Caco-2 (cell line): ENCODE results near the gene ZMYM4. TPM values are rescaled to one million over a fixed set of nuclear protein-coding genes. Genes with fewer than 3 reads are reported as not detected.

ENCODE experiments used
- BruUV-seq: library from RNA; stranded (reverse); fragments of 400-500 nt; replicated peaks from 2 replicates; lab custom pipeline; 2021; lab: Mats Ljungman, UMichigan
- CTCF ChIA-PET: fragments of 300-600 bp; sonication (Branson Sonifier 250); formaldehyde crosslinking; loops from one replicate; lab custom pipeline; 2022; ENCODE audit warnings: antibody characterized with exemption; lab: Charles Lee
- POLR2A ChIA-PET: fragments of 300-600 bp; sonication (Branson Sonifier 250); formaldehyde crosslinking; loops from one replicate; lab custom pipeline; 2022; ENCODE audit warnings: antibody characterized with exemption; lab: Charles Lee
- DNase-seq, 2 experiments: peaks; one replicate each; pipeline versions ENCODE4 v3.0.0 to v3.0.0-alpha.2; 2020 to 2022
- H3K27me3 ChIP-seq: replicated peaks from 2 replicates; pipeline ENCODE4 v1.6.0; 2011; ENCODE audit warnings: low read length; ENCODE audit not compliant: control insufficient read depth, insufficient read depth
- H3K36me3 ChIP-seq: 2 replicates; pipeline ENCODE4 v1.5.1; 2011; ENCODE audit warnings: low read length; ENCODE audit not compliant: control insufficient read depth, insufficient read depth
- H3K4me1 ChIP-seq: fragments of 250-450 bp; sonication (Bioruptor Pico); 2 replicates; pipeline ENCODE4 v1.5.1; 2020; ENCODE audit warnings: mild to moderate bottlenecking
- H3K4me3 ChIP-seq: 2 replicates; pipeline ENCODE4 v1.5.1; 2011; ENCODE audit warnings: low read depth, mild to moderate bottlenecking, control low read depth, low read length
- H3K9me3 ChIP-seq: fragments of 250-450 bp; sonication (Bioruptor Pico); 2 replicates; pipeline ENCODE4 v1.5.1; 2020; ENCODE audit warnings: mild to moderate bottlenecking, moderate library complexity
- H3K27ac Mint-ChIP-seq: one replicate; pipeline ENCODE4 v1.8.0; 2022; ENCODE audit warnings: mixed read lengths; ENCODE audit not compliant: unreplicated experiment
- H3K27me3 Mint-ChIP-seq: one replicate; pipeline ENCODE4 v1.8.0; 2022; ENCODE audit warnings: mixed read lengths; ENCODE audit not compliant: insufficient read depth, unreplicated experiment
- H3K36me3 Mint-ChIP-seq: one replicate; pipeline ENCODE4 v1.8.0; 2022; ENCODE audit warnings: mild to moderate bottlenecking, mixed read lengths; ENCODE audit not compliant: insufficient read depth, unreplicated experiment
- H3K4me1 Mint-ChIP-seq: one replicate; pipeline ENCODE4 v1.8.0; 2022; ENCODE audit warnings: low read depth, mixed read lengths; ENCODE audit not compliant: unreplicated experiment
- H3K4me3 Mint-ChIP-seq: one replicate; pipeline ENCODE4 v1.8.0; 2022; ENCODE audit warnings: mild to moderate bottlenecking, moderate library complexity, mixed read lengths; ENCODE audit not compliant: unreplicated experiment
- H3K9me3 Mint-ChIP-seq: one replicate; pipeline ENCODE4 v1.8.0; 2022; ENCODE audit warnings: mixed read lengths; ENCODE audit not compliant: unreplicated experiment
- intact Hi-C: fragments of 100-400 bp; cut with micrococcal nuclease; formaldehyde crosslinking; loops from one replicate; pipeline ENCODE4 v1.10.0; 2022; ENCODE audit not compliant: unreplicated experiment
- total RNA-seq: library from RNA; stranded (reverse); gene quantifications from 2 replicates; pipeline ENCODE4 v1.2.3, GENCODE V29; 2022
- TF ChIP-seq, protein P1 (sequence below), 2 experiments: fragments of 200-600 bp in 1 of 2; IDR thresholded peaks; 1 replicate in 1 of 2; 2 replicates in 1 of 2; pipeline versions ENCODE4 v1.5.1 to v1.8.0; 2011 to 2022; ENCODE audit warnings: antibody characterized with exemption in 1 of 2, control low read depth in 1 of 2, inconsistent platforms in 1 of 2, low read depth in 1 of 2, low read length in 1 of 2, mild to moderate bottlenecking in 1 of 2, moderate library complexity in 1 of 2; ENCODE audit not compliant: insufficient read depth in 1 of 2, severe bottlenecking in 1 of 2, unreplicated experiment in 1 of 2

Gene ZMYM4
- total RNA-seq, 1 experiment from 2014 or later, result 26.5 TPM

DNA sequence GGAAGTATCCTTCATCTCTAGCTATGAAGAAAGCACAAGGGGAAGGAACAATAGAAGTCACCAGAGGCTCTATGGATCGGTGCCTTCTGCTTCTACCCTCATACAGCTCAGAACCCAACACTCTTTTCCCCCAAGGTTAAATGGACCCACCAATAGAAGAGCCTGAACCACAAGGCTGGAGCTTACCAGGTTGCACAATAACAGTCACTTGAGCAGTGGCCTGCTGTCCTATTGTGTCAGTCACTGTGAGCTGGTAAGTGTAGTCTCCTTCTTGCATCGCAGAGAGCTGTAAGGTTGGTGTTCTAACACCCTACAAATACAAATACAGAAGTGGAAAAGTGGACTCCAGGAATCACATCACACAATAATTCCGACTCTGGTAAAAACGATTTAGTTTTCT lies 185.7 kb downstream of the ZMYM4 start:
- Histone ChIP-seq H3K4me3 (no peak overlapping the region), H3K36me3 (no peaks in the 10 kb centered on the region; the same call in 1 of the 2 replicates), H3K4me1 (no peaks in the 10 kb centered on the region), H3K27me3 (no peaks in the 10 kb centered on the region), H3K9me3 (no peaks in the 10 kb centered on the region)
- BruUV-seq, result no TSS peak
- ChIA-PET CTCF (interaction anchor here (1.8 kb wide), 1 partner anchor 81 kb away, joined by 6 read pairs; no protein-coding TSS in a partner anchor), POLR2A (no interaction called here)
- intact Hi-C loops, result no loop called here
- no peak overlapping the region for H3K27ac Mint-ChIP-seq
- H3K4me1 Mint-ChIP-seq, result no peaks in the 10 kb centered on the region
- TF ChIP-seq, protein P1, sequence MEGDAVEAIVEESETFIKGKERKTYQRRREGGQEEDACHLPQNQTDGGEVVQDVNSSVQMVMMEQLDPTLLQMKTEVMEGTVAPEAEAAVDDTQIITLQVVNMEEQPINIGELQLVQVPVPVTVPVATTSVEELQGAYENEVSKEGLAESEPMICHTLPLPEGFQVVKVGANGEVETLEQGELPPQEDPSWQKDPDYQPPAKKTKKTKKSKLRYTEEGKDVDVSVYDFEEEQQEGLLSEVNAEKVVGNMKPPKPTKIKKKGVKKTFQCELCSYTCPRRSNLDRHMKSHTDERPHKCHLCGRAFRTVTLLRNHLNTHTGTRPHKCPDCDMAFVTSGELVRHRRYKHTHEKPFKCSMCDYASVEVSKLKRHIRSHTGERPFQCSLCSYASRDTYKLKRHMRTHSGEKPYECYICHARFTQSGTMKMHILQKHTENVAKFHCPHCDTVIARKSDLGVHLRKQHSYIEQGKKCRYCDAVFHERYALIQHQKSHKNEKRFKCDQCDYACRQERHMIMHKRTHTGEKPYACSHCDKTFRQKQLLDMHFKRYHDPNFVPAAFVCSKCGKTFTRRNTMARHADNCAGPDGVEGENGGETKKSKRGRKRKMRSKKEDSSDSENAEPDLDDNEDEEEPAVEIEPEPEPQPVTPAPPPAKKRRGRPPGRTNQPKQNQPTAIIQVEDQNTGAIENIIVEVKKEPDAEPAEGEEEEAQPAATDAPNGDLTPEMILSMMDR (IDR thresholded peaks at IDR 0.05; ENCODE audit: insufficient read depth in 1 of 2, low read depth in 1 of 2, low read length in 1 of 2, severe bottlenecking in 1 of 2, unreplicated experiment in 1 of 2), result no peak
- H3K36me3 Mint-ChIP-seq, result peaks cover 14% of the 10 kb centered on the region
- no peaks in the 10 kb centered on the region for H3K9me3 Mint-ChIP-seq
- no peak for DNase-seq
- H3K27me3 Mint-ChIP-seq, result no peaks in the 10 kb centered on the region
- H3K4me3 Mint-ChIP-seq, result no peak overlapping the region

DNA sequence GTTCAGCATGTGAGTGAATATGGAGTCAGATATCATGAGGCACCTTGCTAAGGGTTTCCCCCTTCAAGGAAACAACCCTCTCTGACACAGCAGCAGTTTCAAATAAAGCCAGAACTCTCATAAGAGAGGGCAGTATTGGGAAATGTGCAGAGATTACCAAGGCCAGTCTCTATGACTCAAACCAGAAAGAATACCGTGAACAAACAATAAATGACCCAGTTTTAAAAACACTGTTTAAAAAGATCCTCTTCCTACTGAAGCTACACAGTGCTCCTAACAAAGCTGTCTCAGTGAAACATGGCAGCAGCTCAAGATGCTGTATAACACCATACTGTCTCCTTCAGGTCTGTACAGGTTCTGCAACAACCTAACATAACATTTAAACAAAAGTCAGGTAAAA lies 186.1 kb downstream of the ZMYM4 start:
- TF ChIP-seq, protein P1 (IDR thresholded peaks at IDR 0.05; ENCODE audit: insufficient read depth in 1 of 2, low read depth in 1 of 2, low read length in 1 of 2, severe bottlenecking in 1 of 2, unreplicated experiment in 1 of 2), result no peak
- CTCF ChIA-PET, result interaction anchor here (1.8 kb wide), 1 partner anchor 81 kb away, joined by 6 read pairs; no protein-coding TSS in a partner anchor
- no peak for DNase-seq
- no peaks in the 10 kb centered on the region for H3K9me3 ChIP-seq
- intact Hi-C loops, result no loop called here
- no peaks in the 10 kb centered on the region for H3K27me3 ChIP-seq
- no peaks in the 10 kb centered on the region for H3K27me3 Mint-ChIP-seq
- BruUV-seq, result no TSS peak
- no peak overlapping the region for H3K27ac Mint-ChIP-seq
- no peak overlapping the region for H3K4me3 ChIP-seq
- H3K36me3 Mint-ChIP-seq, result peaks cover 14% of the 10 kb centered on the region
- no peaks in the 10 kb centered on the region for H3K4me1 ChIP-seq
- POLR2A ChIA-PET, result no interaction called here
- H3K36me3 ChIP-seq, result no peaks in the 10 kb centered on the region; the same call in 1 of the 2 replicates
- no peak overlapping the region for H3K4me3 Mint-ChIP-seq
- no peaks in the 10 kb centered on the region for H3K9me3 Mint-ChIP-seq
- no peaks in the 10 kb centered on the region for H3K4me1 Mint-ChIP-seq

DNA sequence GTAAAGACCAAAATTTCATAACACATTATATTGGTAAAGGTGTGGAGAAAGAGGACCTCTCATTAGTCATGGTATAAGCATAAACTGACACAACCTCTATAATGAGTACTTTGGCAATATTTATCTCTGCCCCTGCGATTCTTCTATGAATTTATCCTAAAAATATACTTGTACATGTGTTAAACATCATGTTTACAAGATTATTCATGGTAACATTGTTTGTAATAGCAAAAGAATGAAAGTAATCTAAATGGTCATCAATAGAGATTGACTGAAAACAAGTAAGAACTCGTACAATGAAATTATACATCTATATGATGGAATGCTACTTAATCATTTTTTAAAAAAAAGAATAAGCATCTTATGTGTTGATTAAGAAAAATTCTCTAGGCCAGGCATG lies 192.3 kb downstream of the ZMYM4 start:
- Histone ChIP-seq H3K27me3 (no peaks in the 10 kb centered on the region), H3K36me3 (no peaks in the 10 kb centered on the region; the same call in 1 of the 2 replicates), H3K9me3 (no peaks in the 10 kb centered on the region), H3K4me3 (no peak overlapping the region), H3K4me1 (no peaks in the 10 kb centered on the region)
- POLR2A ChIA-PET, result no interaction called here
- intact Hi-C loops, result no loop called here
- Mint-ChIP-seq H3K4me1 (no peaks in the 10 kb centered on the region), H3K27me3 (no peaks in the 10 kb centered on the region), H3K36me3 (peaks cover 27% of the 10 kb centered on the region), H3K9me3 (peaks cover 5% of the 10 kb centered on the region), H3K4me3 (no peak overlapping the region), H3K27ac (no peak overlapping the region)
- no peak for DNase-seq
- BruUV-seq, result no TSS peak
- CTCF ChIA-PET, result no interaction called here
- TF ChIP-seq, protein P1 (IDR thresholded peaks at IDR 0.05; ENCODE audit: insufficient read depth in 1 of 2, low read depth in 1 of 2, low read length in 1 of 2, severe bottlenecking in 1 of 2, unreplicated experiment in 1 of 2), result no peak
